GM19351 (cell line): ENCODE data around the gene KCNJ4.
"Not testable (repeated sequence)": the region's sequence is repeated elsewhere in the genome, so short reads cannot be mapped to it uniquely, and the experiment has no call there.

Experiments
- ATAC-seq: cut with Tn5 transposase; IDR thresholded peaks from one replicate; pipeline ENCODE4 v1.9.1; 2021; ENCODE audit warnings: mild to moderate bottlenecking, moderate library complexity; ENCODE audit not compliant: unreplicated experiment

KCNJ4 gene

GRCh38 chr22:38394929-38395624 is 59.9 kb downstream of the KCNJ4 start:
- ATAC-seq, result not testable (repeated sequence)

GRCh38 chr22:38389428-38389818 is 65.6 kb downstream of the KCNJ4 start:
- ATAC-seq, result not testable (repeated sequence)

- not testable (repeated sequence) for ATAC-seq
Observed at GRCh38 chr22:38388506-38389427, 66.2 kb downstream of the KCNJ4 start.

- not testable (repeated sequence) for ATAC-seq
Observed at GRCh38 chr22:38386918-38387317, 68.1 kb downstream of the KCNJ4 start.

- no peak for ATAC-seq
Observed at GRCh38 chr22:38383417-38383816, 71.6 kb downstream of the KCNJ4 start.

- ATAC-seq, result not testable (repeated sequence)
Observed at GRCh38 chr22:38381371-38381770, 73.6 kb downstream of the KCNJ4 start.
